Gastroesophageal sphincter (tissue), 4 donors: ENCODE measurements around the gene RPAP3. TPM values are rescaled to one million over a fixed set of nuclear protein-coding genes. Genes with fewer than 3 reads are reported as not detected.

Source experiments
- ATAC-seq: fragments of 150-250 bp; one replicate; pipeline ENCODE4 v1.9.1; 2016; ENCODE audit warnings: mild to moderate bottlenecking, moderate library complexity
- H3K27ac ChIP-seq, 4 donors: fragments of 200-600 bp; sonication (generic) in 3 of 4; 1 replicate in 3 of 4; 2 replicates in 1 of 4; pipeline ENCODE4 v1.5.1; 2016 to 2019
- H3K27me3 ChIP-seq: fragments of 200-600 bp; sonication (generic); one replicate; pipeline ENCODE4 v1.5.1; 2019
- H3K36me3 ChIP-seq, 2 donors: fragments of 200-600 bp; sonication (generic); one replicate each; pipeline ENCODE4 v1.5.1; 2019; ENCODE audit warnings: control low read depth in 1 of 2
- H3K4me1 ChIP-seq, 3 donors: fragments of 200-600 bp; sonication (generic); 1 replicate in 2 of 3; 2 replicates in 1 of 3; pipeline ENCODE4 v1.5.1; 2016 to 2019; ENCODE audit warnings: control low read depth in 2 of 3
- H3K4me3 ChIP-seq, 2 donors: fragments of 200-600 bp; sonication (generic); one replicate each; pipeline ENCODE4 v1.5.1; 2019; ENCODE audit warnings: mild to moderate bottlenecking in 1 of 2, moderate library complexity in 1 of 2
- H3K9me3 ChIP-seq, 3 donors: fragments of 200-600 bp; sonication (generic); one replicate each; pipeline ENCODE4 v1.5.1; 2017 to 2019; ENCODE audit warnings: control low read depth in 2 of 3
- EP300 ChIP-seq: sonication (generic); formaldehyde crosslinking; IDR thresholded peaks from one replicate; pipeline ENCODE4 v1.6.1; 2017; ENCODE audit warnings: antibody characterized with exemption, mild to moderate bottlenecking
- POLR2A ChIP-seq, 2 donors: fragments of 450-650 bp; IDR thresholded peaks; one replicate each; pipeline ENCODE4 v1.6.1; 2017; ENCODE audit warnings: antibody characterized with exemption in 2 of 2, mild to moderate bottlenecking in 2 of 2, moderate library complexity in 1 of 2
- POLR2AphosphoS5 ChIP-seq: sonication (generic); formaldehyde crosslinking; IDR thresholded peaks from one replicate; pipeline ENCODE4 v1.6.1; 2017; ENCODE audit warnings: antibody characterized with exemption
- whole genome bisulfite sequencing, 2 donors: methylation state at CpG; one replicate each; pipeline ENCODE4 v1.1.5; 2018; ENCODE audit warnings: low coverage in 1 of 2; 5-methylcytosine and 5-hydroxymethylcytosine counted together
- total RNA-seq, 4 donors: library from RNA; depleted of rRNA; stranded (reverse); fragments of >200 nt; gene quantifications; one replicate each; pipeline ENCODE4 v1.1.0, GENCODE V29; 2016
- TF ChIP-seq, protein P1 (sequence below), 4 experiments: fragments of 200-600 bp in 2 of 4; fragments of 450-650 bp in 2 of 4; sonication (generic) in 1 of 4; IDR thresholded peaks; one replicate each; pipeline ENCODE4 v1.5.1; 2017 to 2019; ENCODE audit warnings: antibody characterized with exemption in 4 of 4, mild to moderate bottlenecking in 2 of 4, moderate library complexity in 2 of 4

RPAP3 gene
- total RNA-seq, 4 donors from 2014 or later: 17.0 to 20.0 (median 18.8) TPM

- H3K27ac ChIP-seq: no peak overlapping the region
- no peaks in the 10 kb centered on the region for H3K9me3 ChIP-seq
- H3K36me3 ChIP-seq: peaks cover 0 to 15% of the 10 kb centered on the region in 2 donors
- no peak overlapping the region for H3K4me3 ChIP-seq
- TF ChIP-seq POLR2A (IDR thresholded peaks at IDR 0.05) (no peak), EP300 (no peak), POLR2AphosphoS5 (no peak)
- TF ChIP-seq, protein P1, sequence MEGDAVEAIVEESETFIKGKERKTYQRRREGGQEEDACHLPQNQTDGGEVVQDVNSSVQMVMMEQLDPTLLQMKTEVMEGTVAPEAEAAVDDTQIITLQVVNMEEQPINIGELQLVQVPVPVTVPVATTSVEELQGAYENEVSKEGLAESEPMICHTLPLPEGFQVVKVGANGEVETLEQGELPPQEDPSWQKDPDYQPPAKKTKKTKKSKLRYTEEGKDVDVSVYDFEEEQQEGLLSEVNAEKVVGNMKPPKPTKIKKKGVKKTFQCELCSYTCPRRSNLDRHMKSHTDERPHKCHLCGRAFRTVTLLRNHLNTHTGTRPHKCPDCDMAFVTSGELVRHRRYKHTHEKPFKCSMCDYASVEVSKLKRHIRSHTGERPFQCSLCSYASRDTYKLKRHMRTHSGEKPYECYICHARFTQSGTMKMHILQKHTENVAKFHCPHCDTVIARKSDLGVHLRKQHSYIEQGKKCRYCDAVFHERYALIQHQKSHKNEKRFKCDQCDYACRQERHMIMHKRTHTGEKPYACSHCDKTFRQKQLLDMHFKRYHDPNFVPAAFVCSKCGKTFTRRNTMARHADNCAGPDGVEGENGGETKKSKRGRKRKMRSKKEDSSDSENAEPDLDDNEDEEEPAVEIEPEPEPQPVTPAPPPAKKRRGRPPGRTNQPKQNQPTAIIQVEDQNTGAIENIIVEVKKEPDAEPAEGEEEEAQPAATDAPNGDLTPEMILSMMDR (IDR thresholded peaks at IDR 0.05): no peak
- ATAC-seq: no peak
- H3K27me3 ChIP-seq: no peaks in the 10 kb centered on the region
- H3K4me1 ChIP-seq: peaks cover 1 to 22% (median 4%) of the 10 kb centered on the region in 3 donors
- 39 to 55% methylated on average over 4 to 5 of the region's 5 CpGs for WGBS, 2 donors
These were observed 17.3 kb upstream of the RPAP3 start for GRCh38 chr12:47722941-47723631.

- Histone ChIP-seq H3K9me3 (no peaks in the 10 kb centered on the region), H3K27me3 (no peaks in the 10 kb centered on the region), H3K27ac (no peak overlapping the region), H3K4me3 (no peak overlapping the region), H3K36me3 (peaks cover 0 to 15% of the 10 kb centered on the region in 2 donors), H3K4me1 (peaks cover 4 to 30% (median 10%) of the 10 kb centered on the region in 3 donors)
- WGBS, 2 donors: 90 to 97% methylated on average over 6 to 7 of the region's 7 CpGs
- ATAC-seq: no peak
- no peak for TF ChIP-seq POLR2AphosphoS5
- TF ChIP-seq, protein P1 (IDR thresholded peaks at IDR 0.05): no peak
- no peak for TF ChIP-seq POLR2A (IDR thresholded peaks at IDR 0.05)
These were observed 16.5 kb upstream of the RPAP3 start for GRCh38 chr12:47722136-47722834.

GRCh38 chr12:47721431-47721973, 15.7 kb upstream of the RPAP3 start:
- H3K4me1 ChIP-seq: peaks cover 8 to 37% (median 18%) of the 10 kb centered on the region in 3 donors
- H3K9me3 ChIP-seq: no peaks in the 10 kb centered on the region
- WGBS, 2 donors: 80 to 86% methylated on average over 3 to 9 of the region's 9 CpGs
- ATAC-seq: no peak
- no peak overlapping the region for H3K27ac ChIP-seq
- TF ChIP-seq POLR2AphosphoS5: no peak
- TF ChIP-seq POLR2A (IDR thresholded peaks at IDR 0.05): no peak
- TF ChIP-seq, protein P1 (IDR thresholded peaks at IDR 0.05): no peak
- no peak for TF ChIP-seq EP300
- peaks cover 0 to 15% of the 10 kb centered on the region in 2 donors for H3K36me3 ChIP-seq
- H3K27me3 ChIP-seq: no peaks in the 10 kb centered on the region
- H3K4me3 ChIP-seq: no peak overlapping the region

DNA sequence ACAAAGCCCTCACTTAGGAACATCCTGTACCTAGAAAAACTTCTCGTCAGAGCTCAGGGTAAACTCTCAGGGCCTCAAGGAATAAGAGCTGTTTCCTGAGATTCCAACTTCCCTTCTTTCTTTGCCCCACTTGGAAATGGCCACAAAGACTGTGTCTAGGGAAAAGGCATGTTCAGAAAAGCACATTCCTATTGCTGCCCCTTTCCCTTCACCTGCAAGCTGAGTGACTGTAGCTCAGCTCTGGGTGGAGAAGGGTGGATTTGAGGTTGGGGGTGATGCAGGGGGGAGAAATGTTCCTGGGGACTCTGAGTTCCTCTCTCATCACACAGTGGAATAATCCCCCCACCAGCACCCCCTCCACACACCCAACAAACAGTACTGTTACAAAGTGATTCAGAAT, 12.7 kb upstream of the RPAP3 start:
- Histone ChIP-seq H3K4me3 (no peak overlapping the region), H3K27ac (peak overlapping the region; percentile 69 to 86 (median 84)), H3K27me3 (no peaks in the 10 kb centered on the region), H3K36me3 (peaks cover 0 to 15% of the 10 kb centered on the region in 2 donors), H3K9me3 (no peaks in the 10 kb centered on the region), H3K4me1 (peaks cover 8 to 63% (median 32%) of the 10 kb centered on the region in 3 donors)
- no peak for ATAC-seq
- WGBS, 2 donors: 40 to 63% methylated on average over 1 of the region's 1 CpG
- peak; percentile 58 for TF ChIP-seq POLR2AphosphoS5
- TF ChIP-seq, protein P1 (IDR thresholded peaks at IDR 0.05): no peak
